Liver (tissue), 9 donors: ENCODE results near the gene ERC2. TPM values are rescaled to one million over a fixed set of nuclear protein-coding genes. Genes with fewer than 3 reads are reported as not detected.
A peak's percentile ranks its signal among the peaks of the same experiment; 100 is the strongest.

ENCODE experiments used
- DNase-seq: peaks from one replicate; pipeline ENCODE4 v3.0.0-alpha.2; 2017; ENCODE audit warnings: low spot score
- H3K27ac ChIP-seq, 2 donors: one replicate each; pipeline ENCODE4 v1.7.0; 2013; ENCODE audit warnings: inconsistent platforms in 2 of 2, low read length in 2 of 2, control low read depth in 1 of 2, low read depth in 1 of 2, mild to moderate bottlenecking in 1 of 2
- H3K27me3 ChIP-seq, 4 donors: one replicate each; pipeline versions ENCODE4 v1.6.1 to v1.7.0; 2013; ENCODE audit warnings: low read length in 3 of 4, inconsistent platforms in 1 of 4, mild to moderate bottlenecking in 1 of 4, moderate library complexity in 1 of 4; ENCODE audit not compliant: control insufficient read depth in 4 of 4, insufficient read depth in 4 of 4
- H3K36me3 ChIP-seq, 4 donors: one replicate each; pipeline versions ENCODE4 v1.6.1 to v1.7.0; 2013; ENCODE audit warnings: low read length in 3 of 4, mild to moderate bottlenecking in 3 of 4, low read depth in 1 of 4, moderate library complexity in 1 of 4; ENCODE audit not compliant: control insufficient read depth in 4 of 4, insufficient read depth in 3 of 4
- H3K4me1 ChIP-seq, 4 donors: one replicate each; pipeline versions ENCODE4 v1.6.1 to v1.7.0; 2013; ENCODE audit warnings: low read length in 3 of 4, mild to moderate bottlenecking in 3 of 4, moderate library complexity in 1 of 4; ENCODE audit not compliant: control insufficient read depth in 4 of 4, insufficient read depth in 4 of 4
- H3K4me3 ChIP-seq, 3 donors: one replicate each; pipeline versions ENCODE4 v1.6.1 to v1.7.0; 2013; ENCODE audit warnings: low read length in 3 of 3, control low read depth in 1 of 3, low read depth in 1 of 3, mild to moderate bottlenecking in 1 of 3
- H3K9ac ChIP-seq, 2 donors: one replicate each; pipeline ENCODE4 v1.7.0; 2013; ENCODE audit warnings: low read length in 2 of 2, mild to moderate bottlenecking in 2 of 2, moderate library complexity in 2 of 2, control low read depth in 1 of 2, low read depth in 1 of 2
- H3K9me3 ChIP-seq, 4 donors: one replicate each; pipeline versions ENCODE4 v1.6.1 to v1.7.0; 2013; ENCODE audit warnings: low read length in 3 of 4; ENCODE audit not compliant: control insufficient read depth in 4 of 4
- EGR1 ChIP-seq, 2 donors: IDR thresholded peaks; 2 replicates each; pipeline ENCODE4 v1.6.1; 2016 to 2018; ENCODE audit warnings: antibody characterized with exemption in 2 of 2, low read depth in 2 of 2
- FOXA1 ChIP-seq: IDR thresholded peaks from 2 replicates; pipeline ENCODE4 v1.6.1; 2016; ENCODE audit warnings: antibody characterized with exemption
- FOXA2 ChIP-seq: IDR thresholded peaks from 2 replicates; pipeline ENCODE4 v1.6.1; 2016; ENCODE audit warnings: antibody characterized with exemption
- GABPA ChIP-seq, 2 donors: IDR thresholded peaks in 1 of 2; conservative IDR thresholded peaks in 1 of 2; 2 replicates each; pipeline ENCODE4 v1.6.1; 2016; ENCODE audit warnings: antibody characterized with exemption in 2 of 2, mild to moderate bottlenecking in 1 of 2, moderate library complexity in 1 of 2
- HNF4A ChIP-seq, 2 donors: conservative IDR thresholded peaks; 2 replicates each; pipeline ENCODE4 v1.6.1; 2016; ENCODE audit warnings: antibody characterized with exemption in 2 of 2, mild to moderate bottlenecking in 2 of 2
- HNF4G ChIP-seq: IDR thresholded peaks from 2 replicates; pipeline ENCODE4 v1.6.1; 2016; ENCODE audit warnings: antibody characterized with exemption
- JUND ChIP-seq, 2 donors: IDR thresholded peaks; 2 replicates each; pipeline ENCODE4 v1.6.1; 2016; ENCODE audit warnings: antibody characterized with exemption in 2 of 2
- MAX ChIP-seq: IDR thresholded peaks from 2 replicates; pipeline ENCODE4 v1.6.1; 2016; ENCODE audit warnings: antibody characterized with exemption
- NR2F2 ChIP-seq: IDR thresholded peaks from 2 replicates; pipeline ENCODE4 v1.6.1; 2016; ENCODE audit warnings: antibody characterized with exemption
- RAD21 ChIP-seq, 2 donors: IDR thresholded peaks; 2 replicates each; pipeline ENCODE4 v1.6.1; 2016; ENCODE audit warnings: antibody characterized with exemption in 2 of 2, mild to moderate bottlenecking in 2 of 2
- REST ChIP-seq: IDR thresholded peaks from 2 replicates; pipeline ENCODE4 v1.6.1; 2016; ENCODE audit warnings: antibody characterized with exemption, mild to moderate bottlenecking
- RXRA ChIP-seq, 2 donors: IDR thresholded peaks; 2 replicates each; pipeline ENCODE4 v1.6.1; 2017 to 2018; ENCODE audit warnings: antibody characterized with exemption in 2 of 2, mild to moderate bottlenecking in 1 of 2
- SP1 ChIP-seq: IDR thresholded peaks from 2 replicates; pipeline ENCODE4 v1.6.1; 2018; ENCODE audit warnings: antibody characterized with exemption, mild to moderate bottlenecking
- TAF1 ChIP-seq: conservative IDR thresholded peaks from 2 replicates; pipeline ENCODE4 v1.6.1; 2016; ENCODE audit warnings: antibody characterized with exemption, mild to moderate bottlenecking
- YY1 ChIP-seq: IDR thresholded peaks from 2 replicates; pipeline ENCODE4 v1.6.1; 2016; ENCODE audit warnings: antibody characterized with exemption, mild to moderate bottlenecking
- WGBS: extraction: QIAGEN DNeasy Blood & Tissue Kit; methylation state at CpG from one replicate; pipeline ENCODE4 v1.1.7; 2013; 5-methylcytosine and 5-hydroxymethylcytosine counted together
- polyA plus RNA-seq, 2 donors: library from polyadenylated mRNA; stranded (reverse) in 1 of 2; unstranded in 1 of 2; fragments of 200-250 nt in 1 of 2; fragments of >200 nt in 1 of 2; fragmentation: Nextera tagmentation in 1 of 2; extraction: Ambion mirVana in 1 of 2; gene quantifications; one replicate each; pipeline versions ENCODE4 v1.2.1 to v1.2.3, GENCODE V29; 2013 to 2015
- total RNA-seq, 2 donors: library from RNA; depleted of rRNA; stranded (reverse); fragments of >200 nt; gene quantifications; one replicate each; pipeline ENCODE4 v1.2.3, GENCODE V29; 2014
- TF ChIP-seq, protein P1 (sequence below): IDR thresholded peaks from 2 replicates; pipeline ENCODE4 v1.6.1; 2016; ENCODE audit warnings: antibody characterized with exemption
- TF ChIP-seq, protein P2 (sequence below): fragments of 150-350 bp; IDR thresholded peaks from 2 replicates; pipeline ENCODE4 v1.5.1; 2017; ENCODE audit warnings: improper control_type of control experiment, low read depth, low read length; ENCODE audit not compliant: missing input control
- donor health status: healthy.
- donor health status: healthy.
- donor health status: healthy.
- donor health status: healthy.
- donor health status: healthy.

ERC2 gene
- total and polyA plus RNA-seq, 4 donors: 0.14 to 0.25 TPM; not detected in 2

DNA sequence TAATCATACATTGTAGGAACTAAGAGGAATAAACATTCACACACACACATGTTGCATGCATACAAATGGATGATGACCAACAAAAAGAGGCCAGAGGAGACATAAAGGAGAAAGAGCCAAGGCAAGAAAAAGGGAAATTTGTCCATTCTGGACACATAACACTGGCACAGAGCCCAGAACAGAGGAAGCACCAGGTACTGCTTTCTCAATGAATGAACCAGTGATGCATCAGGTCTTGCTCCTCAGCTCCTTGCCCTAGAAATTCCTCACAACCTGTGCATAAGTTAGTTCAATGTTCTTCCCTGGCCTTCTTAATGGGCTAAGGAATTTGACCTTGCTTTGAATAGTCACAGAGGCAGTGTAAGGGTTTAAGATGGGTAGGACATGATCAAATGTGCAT lies 270.3 kb downstream of the ERC2 start:
- H3K4me1 ChIP-seq: peaks cover 0 to 9% (median 0%) of the 10 kb centered on the region in 4 donors
- no peak for TF ChIP-seq GABPA (IDR thresholded peaks at IDR 0.05 in 1 of 2, conservative IDR thresholded peaks at IDR 0.05 in 1 of 2)
- no peak for TF ChIP-seq TAF1
- no peak for TF ChIP-seq RXRA (IDR thresholded peaks at IDR 0.05)
- no peak for TF ChIP-seq JUND (IDR thresholded peaks at IDR 0.05)
- no peak for TF ChIP-seq HNF4A (conservative IDR thresholded peaks at IDR 0.05)
- no peak for TF ChIP-seq REST
- TF ChIP-seq, protein P1, sequence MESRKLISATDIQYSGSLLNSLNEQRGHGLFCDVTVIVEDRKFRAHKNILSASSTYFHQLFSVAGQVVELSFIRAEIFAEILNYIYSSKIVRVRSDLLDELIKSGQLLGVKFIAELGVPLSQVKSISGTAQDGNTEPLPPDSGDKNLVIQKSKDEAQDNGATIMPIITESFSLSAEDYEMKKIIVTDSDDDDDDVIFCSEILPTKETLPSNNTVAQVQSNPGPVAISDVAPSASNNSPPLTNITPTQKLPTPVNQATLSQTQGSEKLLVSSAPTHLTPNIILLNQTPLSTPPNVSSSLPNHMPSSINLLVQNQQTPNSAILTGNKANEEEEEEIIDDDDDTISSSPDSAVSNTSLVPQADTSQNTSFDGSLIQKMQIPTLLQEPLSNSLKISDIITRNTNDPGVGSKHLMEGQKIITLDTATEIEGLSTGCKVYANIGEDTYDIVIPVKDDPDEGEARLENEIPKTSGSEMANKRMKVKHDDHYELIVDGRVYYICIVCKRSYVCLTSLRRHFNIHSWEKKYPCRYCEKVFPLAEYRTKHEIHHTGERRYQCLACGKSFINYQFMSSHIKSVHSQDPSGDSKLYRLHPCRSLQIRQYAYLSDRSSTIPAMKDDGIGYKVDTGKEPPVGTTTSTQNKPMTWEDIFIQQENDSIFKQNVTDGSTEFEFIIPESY: no peak
- TF ChIP-seq NR2F2: no peak
- TF ChIP-seq FOXA2: no peak
- TF ChIP-seq SP1: no peak
- no peak for TF ChIP-seq RAD21 (IDR thresholded peaks at IDR 0.05)
- TF ChIP-seq HNF4G: no peak
- TF ChIP-seq FOXA1: no peak
- no peak for TF ChIP-seq YY1
- TF ChIP-seq, protein P2, sequence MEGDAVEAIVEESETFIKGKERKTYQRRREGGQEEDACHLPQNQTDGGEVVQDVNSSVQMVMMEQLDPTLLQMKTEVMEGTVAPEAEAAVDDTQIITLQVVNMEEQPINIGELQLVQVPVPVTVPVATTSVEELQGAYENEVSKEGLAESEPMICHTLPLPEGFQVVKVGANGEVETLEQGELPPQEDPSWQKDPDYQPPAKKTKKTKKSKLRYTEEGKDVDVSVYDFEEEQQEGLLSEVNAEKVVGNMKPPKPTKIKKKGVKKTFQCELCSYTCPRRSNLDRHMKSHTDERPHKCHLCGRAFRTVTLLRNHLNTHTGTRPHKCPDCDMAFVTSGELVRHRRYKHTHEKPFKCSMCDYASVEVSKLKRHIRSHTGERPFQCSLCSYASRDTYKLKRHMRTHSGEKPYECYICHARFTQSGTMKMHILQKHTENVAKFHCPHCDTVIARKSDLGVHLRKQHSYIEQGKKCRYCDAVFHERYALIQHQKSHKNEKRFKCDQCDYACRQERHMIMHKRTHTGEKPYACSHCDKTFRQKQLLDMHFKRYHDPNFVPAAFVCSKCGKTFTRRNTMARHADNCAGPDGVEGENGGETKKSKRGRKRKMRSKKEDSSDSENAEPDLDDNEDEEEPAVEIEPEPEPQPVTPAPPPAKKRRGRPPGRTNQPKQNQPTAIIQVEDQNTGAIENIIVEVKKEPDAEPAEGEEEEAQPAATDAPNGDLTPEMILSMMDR: no peak
- TF ChIP-seq MAX: no peak

DNA sequence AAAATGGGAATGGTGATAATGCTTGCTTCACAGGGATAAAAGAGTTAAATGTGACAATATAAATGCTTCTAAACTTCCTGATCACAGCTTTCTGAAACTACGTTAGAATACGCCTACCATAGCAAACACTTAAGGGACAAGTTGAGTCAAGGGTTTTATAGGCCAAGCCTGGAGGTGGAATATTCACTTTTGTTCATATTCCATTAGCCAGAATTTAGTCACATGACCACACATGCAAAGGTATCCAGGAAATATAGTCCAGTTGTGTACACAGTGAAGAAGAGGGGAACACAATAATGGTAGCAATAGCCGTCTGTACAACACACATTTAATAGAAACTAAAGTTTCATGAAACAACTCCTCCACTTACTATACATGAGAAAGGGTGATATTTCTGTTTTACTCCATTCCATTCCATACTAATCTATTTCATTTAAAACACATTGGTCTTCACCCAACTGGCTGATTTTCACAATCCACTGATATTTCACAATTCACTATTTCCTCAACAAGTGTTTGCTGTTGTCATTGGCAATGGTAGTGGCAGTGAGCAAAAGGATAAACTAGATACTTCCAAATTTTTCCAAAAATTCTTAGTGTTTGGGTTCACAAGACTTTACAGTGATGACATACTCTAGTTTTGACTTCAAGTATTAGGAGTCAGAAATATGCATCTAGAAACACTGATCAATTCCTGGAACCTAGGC lies 270.9 kb downstream of the ERC2 start:
- Histone ChIP-seq H3K4me3 (no peak overlapping the region), H3K27me3 (no peaks in the 10 kb centered on the region), H3K27ac (no peak overlapping the region), H3K36me3 (no peaks in the 10 kb centered on the region), H3K9ac (no peak overlapping the region), H3K4me1 (peaks cover 0 to 9% (median 0%) of the 10 kb centered on the region in 4 donors), H3K9me3 (no peaks in the 10 kb centered on the region)
- DNase-seq: no peak
- WGBS: 76% methylated on average over 3 of the region's 3 CpGs
- TF ChIP-seq EGR1 (IDR thresholded peaks at IDR 0.05; ENCODE audit: low read depth in 2 of 2): no peak
- no peak for TF ChIP-seq GABPA (IDR thresholded peaks at IDR 0.05 in 1 of 2, conservative IDR thresholded peaks at IDR 0.05 in 1 of 2)
- peak in 1 of 2 donors; percentile 23 for TF ChIP-seq JUND (IDR thresholded peaks at IDR 0.05)
- TF ChIP-seq HNF4A (conservative IDR thresholded peaks at IDR 0.05): peak in 1 of 2 donors; percentile 24
- no peak for TF ChIP-seq HNF4G
- TF ChIP-seq RAD21 (IDR thresholded peaks at IDR 0.05): no peak
- no peak for TF ChIP-seq SP1
- TF ChIP-seq, protein P1: no peak
- no peak for TF ChIP-seq REST
- TF ChIP-seq MAX: peak; percentile 17
- TF ChIP-seq YY1: peak; percentile 50
- TF ChIP-seq FOXA1: no peak

More for the DNA sequence above, 270.3 kb downstream of the ERC2 start:
- Histone ChIP-seq H3K27ac (no peak overlapping the region), H3K9ac (no peak overlapping the region), H3K36me3 (no peaks in the 10 kb centered on the region), H3K4me3 (no peak overlapping the region), H3K27me3 (no peaks in the 10 kb centered on the region), H3K9me3 (no peaks in the 10 kb centered on the region)
- no peak for DNase-seq
